PC-9 (cell line): ENCODE measurements around the gene SLC23A1.

ENCODE experiments used
- CTCF ChIP-seq: fragments of 200-600 bp; sonication (generic); conservative IDR thresholded peaks from 2 replicates; pipeline ENCODE4 v1.6.1; 2017; ENCODE audit warnings: mixed run types, antibody characterized with exemption, mild to moderate bottlenecking, moderate library complexity
- EZH2 ChIP-seq: fragments of 200-600 bp; sonication (generic); IDR thresholded peaks from 2 replicates; pipeline ENCODE4 v1.8.0; 2017; ENCODE audit warnings: antibody characterized with exemption, low read depth

GRCh38 chr5:139401546-139401945 lies 18.4 kb upstream of the SLC23A1 start:
- TF ChIP-seq EZH2 (no peak), CTCF (no peak)
